GM12873 (cell line): ENCODE measurements around the gene FRAT2.

Source experiments
- TF ChIP-seq, protein P1 (sequence below): IDR thresholded peaks from 2 replicates; pipeline ENCODE4 v1.5.1; 2012; ENCODE audit warnings: low read depth, mild to moderate bottlenecking, moderate library complexity, low read length, control low read depth; ENCODE audit not compliant: insufficient read depth; ENCODE audit errors: missing control alignments

FRAT2 gene

DNA sequence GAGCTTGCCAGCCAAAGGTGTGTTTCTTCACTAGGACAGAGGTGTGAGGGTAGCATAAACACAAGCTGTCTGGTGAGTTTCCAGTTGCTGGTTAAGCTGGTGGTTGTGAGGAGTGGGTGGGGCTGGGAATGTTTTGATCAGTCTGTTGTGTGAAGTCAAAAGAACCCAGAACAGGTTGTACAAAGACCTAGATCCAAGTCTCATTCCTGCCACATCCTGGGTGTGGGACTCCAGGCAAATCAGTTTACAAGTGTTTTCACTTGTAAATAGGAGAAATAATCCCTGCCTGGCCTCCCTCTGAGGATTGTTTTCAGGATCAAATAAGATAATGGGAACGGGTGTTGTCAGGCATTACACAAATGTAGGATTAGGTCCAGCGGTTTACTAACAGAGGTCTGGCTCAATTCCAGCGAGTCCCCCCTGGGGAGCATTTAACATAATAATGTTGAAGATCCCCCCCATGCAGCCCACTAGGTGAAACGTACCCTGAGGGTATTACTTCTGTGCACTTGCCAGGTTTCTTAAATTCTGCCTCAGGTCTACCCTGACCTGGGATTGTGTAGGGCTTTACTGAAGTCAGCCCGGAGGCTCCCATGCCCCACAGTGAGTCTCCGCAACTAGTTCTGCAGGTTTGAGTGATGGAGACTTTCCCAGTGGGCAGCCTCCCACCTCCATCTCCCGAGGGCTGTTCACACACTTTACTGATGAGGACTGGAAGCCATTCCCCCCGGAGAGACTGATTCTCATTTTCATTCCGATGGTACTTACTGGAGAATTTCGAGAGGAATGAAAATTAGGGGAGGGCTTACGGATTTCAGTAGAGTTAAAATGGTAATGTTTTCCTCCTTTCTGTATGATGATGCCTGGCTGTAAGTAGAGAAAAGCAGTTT lies 2.7 kb upstream of the FRAT2 start:
- TF ChIP-seq, protein P1, sequence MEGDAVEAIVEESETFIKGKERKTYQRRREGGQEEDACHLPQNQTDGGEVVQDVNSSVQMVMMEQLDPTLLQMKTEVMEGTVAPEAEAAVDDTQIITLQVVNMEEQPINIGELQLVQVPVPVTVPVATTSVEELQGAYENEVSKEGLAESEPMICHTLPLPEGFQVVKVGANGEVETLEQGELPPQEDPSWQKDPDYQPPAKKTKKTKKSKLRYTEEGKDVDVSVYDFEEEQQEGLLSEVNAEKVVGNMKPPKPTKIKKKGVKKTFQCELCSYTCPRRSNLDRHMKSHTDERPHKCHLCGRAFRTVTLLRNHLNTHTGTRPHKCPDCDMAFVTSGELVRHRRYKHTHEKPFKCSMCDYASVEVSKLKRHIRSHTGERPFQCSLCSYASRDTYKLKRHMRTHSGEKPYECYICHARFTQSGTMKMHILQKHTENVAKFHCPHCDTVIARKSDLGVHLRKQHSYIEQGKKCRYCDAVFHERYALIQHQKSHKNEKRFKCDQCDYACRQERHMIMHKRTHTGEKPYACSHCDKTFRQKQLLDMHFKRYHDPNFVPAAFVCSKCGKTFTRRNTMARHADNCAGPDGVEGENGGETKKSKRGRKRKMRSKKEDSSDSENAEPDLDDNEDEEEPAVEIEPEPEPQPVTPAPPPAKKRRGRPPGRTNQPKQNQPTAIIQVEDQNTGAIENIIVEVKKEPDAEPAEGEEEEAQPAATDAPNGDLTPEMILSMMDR: no peak

DNA sequence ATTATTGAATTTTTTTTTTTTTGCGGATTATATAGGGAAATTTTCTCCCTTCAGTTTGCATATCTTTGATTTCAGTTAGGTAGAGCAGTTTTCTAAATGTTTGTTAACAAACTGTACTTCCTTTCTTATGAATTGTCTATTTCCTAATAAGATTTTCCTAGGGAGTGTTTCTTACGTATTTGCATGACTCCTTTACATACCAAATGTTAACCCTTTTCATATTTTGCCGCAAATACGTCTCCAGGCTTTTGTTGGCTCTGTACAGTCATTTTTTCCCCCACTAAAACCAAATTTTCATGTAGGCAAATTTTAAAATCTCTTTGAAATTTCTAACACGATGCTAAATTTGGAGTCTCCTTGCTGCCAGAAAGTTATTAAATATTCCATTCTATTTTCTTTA lies 1.9 kb upstream of the FRAT2 start:
- TF ChIP-seq, protein P1: no peak

DNA sequence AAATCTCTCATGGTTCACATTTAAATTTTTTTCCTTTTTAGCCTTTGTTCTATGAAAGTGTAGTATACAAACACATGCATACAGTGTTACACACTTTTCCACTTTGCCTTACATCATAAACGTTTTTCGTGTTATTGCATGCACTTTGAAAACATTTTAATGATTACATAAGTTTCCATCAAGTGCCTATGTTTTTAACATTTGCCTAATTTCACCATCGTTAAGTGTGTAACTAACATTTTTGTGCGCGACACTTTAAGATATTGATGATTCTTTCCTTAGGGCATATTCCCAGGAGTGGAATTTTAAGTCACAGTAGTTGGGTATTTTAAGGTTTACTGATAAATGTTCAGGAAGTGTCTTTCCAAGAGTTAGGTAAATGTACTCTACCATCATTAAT lies 1.5 kb upstream of the FRAT2 start:
- TF ChIP-seq, protein P1: no peak

DNA sequence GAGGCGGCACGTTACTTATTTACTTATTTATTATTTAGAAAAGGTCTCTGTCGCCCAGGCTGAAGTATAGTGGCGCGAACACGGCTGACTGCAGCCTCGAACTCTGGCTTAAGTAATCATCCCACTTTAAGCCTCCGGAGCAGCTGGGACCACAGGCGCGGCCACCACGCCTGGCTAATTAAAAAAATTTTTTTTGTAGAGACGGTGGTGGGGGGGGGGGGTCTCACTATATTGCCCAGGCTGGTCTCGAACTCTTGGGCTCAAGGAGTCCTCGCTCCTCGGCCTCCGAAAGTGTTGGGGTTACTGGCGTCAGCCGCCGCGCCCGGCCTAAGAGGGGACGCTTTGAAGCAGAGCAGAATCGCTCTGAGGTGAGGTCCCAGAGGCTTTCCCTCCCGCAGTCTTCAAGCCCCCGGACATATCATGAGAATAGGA lies 675 bp upstream of the FRAT2 start:
- TF ChIP-seq, protein P1: no peak

DNA sequence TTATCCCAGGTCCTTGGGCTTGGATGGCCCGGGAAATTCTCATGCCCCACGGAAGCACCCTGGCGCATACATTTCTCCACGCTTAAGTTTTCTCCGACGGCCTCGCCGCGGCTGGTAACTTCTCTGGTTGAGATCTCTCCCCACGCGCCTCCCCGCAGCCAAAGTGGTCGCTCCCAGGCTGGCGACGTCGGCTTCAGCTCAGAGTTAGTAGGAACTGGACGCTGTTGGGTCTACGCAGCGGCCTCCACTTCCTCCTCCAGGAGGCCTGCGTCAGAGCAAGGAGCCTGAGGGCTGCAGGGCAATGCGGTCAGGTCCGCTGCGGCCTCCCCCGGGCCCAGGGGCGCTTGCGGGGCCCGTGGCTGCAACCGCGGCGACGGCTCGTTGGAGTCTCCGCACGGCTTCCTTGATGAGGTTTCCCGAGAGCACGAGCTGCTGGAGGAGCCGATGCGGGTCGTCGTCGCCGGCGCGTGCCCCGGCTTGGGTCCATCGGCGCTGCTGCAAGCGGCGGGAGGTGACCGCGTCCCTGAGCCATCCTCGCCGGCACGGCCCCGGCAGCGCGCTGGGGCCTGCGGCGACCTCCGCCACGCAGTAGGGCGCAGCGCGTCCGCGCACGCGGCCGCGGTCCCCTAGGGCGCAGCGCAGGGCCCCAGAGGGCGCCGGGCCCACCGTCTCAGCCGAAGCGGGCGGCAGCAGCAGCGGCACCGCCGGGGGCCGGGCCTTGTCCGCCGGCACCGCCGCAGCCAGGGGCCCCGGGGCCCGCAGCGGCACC lies 744 bp downstream of the FRAT2 start:
- TF ChIP-seq, protein P1: no peak

DNA sequence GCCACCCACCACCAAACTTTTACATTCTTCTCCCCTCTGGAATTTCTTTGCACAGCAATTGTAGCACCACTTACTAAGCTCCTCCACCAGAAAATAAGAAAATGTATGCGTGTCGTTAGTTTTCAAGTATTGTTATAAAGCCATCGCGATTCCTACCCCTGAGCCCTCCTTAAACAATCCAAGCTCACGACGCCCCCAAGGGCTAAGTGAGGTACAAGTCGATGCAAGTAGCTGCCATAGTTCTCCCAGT lies 1.3 kb downstream of the FRAT2 start:
- TF ChIP-seq, protein P1: peak; percentile 24

DNA sequence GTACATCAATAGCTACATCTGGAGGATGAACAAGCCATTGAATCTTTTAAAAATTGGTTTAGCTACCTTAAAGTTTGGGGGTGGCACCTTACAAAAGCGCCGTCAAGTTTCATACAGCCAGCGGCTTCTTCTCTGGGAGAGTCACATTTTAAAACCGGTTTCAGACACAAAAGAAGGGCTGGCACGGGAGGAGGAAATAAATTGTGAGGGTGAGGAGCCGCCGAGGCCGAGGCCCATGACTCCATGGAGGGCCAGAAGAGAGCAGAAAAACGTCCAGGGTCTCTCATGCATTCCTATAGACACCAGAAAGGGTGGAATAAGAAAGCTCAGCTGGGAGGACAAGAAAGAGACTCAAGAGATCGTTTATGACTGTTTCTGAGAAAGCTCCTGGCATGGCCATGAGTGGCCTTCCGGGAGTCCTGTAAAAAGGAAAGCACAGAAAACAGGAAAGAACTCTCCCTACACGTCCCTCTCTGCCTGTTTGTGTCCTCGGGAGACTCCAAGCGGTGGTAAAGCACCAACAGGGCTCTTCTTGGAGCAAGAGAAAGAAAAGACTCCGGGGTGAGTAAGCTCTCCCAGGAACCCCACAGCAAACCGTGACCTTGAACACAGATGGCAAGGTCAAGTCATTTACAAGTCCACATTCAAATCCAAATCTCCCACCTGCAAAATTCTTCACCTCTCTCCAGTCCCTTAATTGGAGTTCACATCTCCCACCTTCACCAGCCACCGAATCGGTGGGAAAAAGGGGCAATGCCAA lies 1.8 kb downstream of the FRAT2 start:
- TF ChIP-seq, protein P1: no peak
